Measurements from ENCODE around the gene THOP1.
"Not testable (repeated sequence)": the region's sequence is repeated elsewhere in the genome, so short reads cannot be mapped to it uniquely, and the experiment has no call there.

The THOP1 gene

GRCh38 chr19:2780284-2780683 is 5.0 kb upstream of the THOP1 start:
- no peak for DNase-seq (ENCODE audit: low spot score)

GRCh38 chr19:2782329-2782935 is 2.9 kb upstream of the THOP1 start:
- no peak for DNase-seq (ENCODE audit: low spot score)

GRCh38 chr19:2782936-2783780 is 2.1 kb upstream of the THOP1 start, which contains the start of gene SGTA:
Gene SGTA (minus strand): TSS chr19:2783273. CDS start chr19:2769068, 14,205 bp downstream.
- peak; percentile 99 for DNase-seq (ENCODE audit: low spot score)

DNA sequence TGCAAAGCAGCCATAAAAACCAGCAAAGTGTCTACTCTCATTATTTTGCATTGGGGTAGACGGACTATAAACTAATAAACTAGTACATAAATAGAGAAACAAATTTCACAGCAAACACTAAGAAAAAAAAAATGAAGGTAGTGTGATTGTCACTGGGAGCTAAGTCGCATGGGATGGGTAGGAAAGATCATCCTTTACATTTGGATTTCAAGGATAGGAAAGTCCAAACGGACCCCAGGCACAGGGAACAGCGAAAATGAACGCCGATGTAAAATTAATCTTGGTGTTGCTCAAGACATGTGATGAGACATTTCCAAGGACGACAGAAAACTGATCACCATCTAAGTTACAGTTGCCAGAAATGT is 1.5 kb upstream of the THOP1 start:
- no peak for DNase-seq (ENCODE audit: low spot score)

- no peak for DNase-seq (ENCODE audit: low spot score)
Observed at GRCh38 chr19:2787115-2787514, 1.8 kb downstream of the THOP1 start.

- DNase-seq (ENCODE audit: low spot score), result no peak
Observed at GRCh38 chr19:2788237-2788636, 2.9 kb downstream of the THOP1 start.

DNA sequence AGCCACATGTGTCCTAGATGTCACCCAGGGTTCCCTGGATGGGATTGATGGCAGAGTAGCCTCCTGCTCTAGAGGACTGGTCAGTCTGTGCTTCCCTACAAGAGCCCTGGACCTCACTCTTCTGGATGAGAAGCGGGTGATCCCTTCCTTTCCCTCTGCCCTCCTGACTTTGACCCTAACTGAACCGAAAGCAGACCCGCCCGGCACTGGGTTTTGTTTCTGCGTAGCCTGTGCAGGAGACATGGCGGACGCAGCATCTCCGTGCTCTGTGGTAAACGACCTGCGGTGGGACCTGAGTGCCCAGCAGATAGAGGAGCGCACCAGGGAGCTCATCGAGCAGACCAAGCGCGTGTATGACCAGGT is 4.9 kb downstream of the THOP1 start:
- DNase-seq (ENCODE audit: low spot score), result no peak

DNA sequence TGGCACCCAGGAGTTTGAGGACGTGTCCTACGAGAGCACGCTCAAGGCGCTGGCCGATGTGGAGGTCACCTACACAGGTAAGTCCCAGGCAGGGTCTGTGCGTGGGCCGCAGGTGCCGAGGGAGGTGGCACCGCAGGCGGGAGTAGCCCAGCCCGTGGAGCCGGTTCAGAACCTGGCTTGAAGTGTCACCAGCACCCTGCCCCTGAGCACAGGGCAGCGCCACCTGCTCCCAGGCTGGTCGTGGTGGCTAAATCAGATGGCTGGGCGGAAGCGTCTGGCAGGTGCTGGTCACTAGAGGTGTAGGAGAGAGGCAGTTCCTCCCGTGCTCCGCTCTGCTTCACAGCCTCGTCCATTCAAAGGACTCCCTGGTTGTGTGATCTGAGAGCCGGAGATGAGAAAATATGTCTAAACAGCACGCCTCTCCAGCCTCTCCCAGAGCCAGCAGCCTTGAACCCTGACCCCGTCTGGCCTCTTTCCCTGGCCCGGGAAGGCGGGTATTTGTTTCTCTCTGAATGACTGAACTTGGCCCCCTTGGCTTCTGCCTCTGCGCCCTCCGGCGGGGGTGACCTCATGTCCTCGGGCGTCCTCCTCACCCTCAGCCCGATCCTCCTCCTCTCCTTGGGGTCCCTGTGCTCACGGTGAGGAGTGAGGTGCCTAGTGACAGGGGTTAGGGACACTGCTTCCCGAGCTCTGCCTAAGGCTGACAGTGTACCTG is 5.4 kb downstream of the THOP1 start:
- DNase-seq (ENCODE audit: low spot score), result no peak

- DNase-seq (ENCODE audit: low spot score), result no peak
Observed at GRCh38 chr19:2791440-2791839, 6.1 kb downstream of the THOP1 start.

DNA sequence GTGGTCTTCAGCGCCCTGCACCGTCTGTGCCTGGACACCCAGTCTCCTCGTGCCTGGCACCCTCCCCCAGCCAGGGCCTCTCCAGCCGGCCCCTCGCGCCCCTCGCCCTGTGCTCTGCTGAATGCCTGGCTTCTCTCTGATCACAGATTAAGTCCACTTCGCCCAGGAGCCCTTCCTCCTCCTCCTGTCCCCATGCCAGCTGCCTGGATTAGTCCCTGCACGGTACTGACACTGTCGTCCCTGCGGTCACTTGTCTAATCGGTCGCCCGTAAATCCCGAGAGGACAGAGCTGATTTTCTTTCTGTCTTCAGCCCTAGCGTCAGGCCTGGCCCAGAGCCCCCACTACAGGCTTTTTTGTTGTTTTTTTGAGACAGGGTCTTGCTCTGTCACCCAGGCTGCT is 6.6 kb downstream of the THOP1 start:
- DNase-seq (ENCODE audit: low spot score), result no peak

DNA sequence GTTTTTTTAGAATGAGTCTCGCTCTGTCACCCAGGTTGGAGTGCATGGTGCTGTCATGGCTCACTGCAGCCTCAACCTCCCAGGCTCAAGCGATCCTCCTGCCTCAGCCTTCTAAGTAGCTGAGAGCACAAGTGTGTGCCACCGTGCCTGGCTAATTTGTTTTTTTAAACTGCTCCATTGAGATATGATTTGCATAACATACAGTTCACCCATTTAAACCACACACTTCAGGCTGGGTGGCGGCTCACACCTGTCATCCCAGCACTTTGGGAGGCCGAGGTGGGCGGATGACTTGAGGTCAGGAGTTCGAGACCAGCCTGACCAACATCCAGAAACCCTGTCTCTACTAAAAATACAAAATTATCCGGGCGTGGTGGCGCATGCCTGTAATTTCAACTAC is 7.4 kb downstream of the THOP1 start:
- DNase-seq (ENCODE audit: low spot score), result not testable (repeated sequence)

DNA sequence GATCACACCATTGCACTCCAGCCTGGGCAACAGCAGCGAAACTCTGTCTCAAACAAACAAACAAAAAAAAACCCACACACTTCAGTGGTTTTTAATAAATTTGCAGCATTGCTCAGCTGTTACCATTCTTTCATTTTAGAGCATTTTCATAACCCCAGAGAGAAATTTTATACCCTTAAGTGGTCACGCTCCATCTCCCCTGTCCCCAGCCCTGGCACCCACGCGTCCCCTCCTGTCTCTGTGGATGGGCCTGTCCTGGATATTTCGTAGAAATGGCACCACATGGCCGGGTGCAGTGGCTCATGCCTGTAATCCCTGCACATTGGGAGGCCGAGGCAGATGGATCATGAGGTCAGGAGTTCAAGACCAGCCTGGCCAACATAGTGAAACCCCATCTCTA is 7.8 kb downstream of the THOP1 start:
- DNase-seq (ENCODE audit: low spot score), result no peak

DNA sequence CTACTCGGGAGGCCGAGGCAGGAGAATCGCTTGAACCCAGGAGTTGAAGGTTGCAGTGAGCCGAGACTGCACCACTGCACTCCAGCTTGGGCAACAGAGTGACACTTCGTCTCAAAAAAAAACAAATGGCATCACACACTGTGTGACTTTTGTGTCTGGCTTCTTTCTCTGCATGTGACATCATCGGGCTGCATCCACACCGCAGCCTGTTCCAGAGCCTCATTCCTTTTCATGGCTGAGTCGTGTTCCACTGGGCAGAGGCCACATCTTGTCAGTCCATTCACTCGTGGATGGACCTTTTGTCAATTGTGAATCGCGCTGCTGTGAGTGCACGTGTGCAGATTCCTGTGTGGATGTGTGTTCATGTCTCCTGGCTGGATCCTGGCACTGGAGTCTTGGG is 8.3 kb downstream of the THOP1 start:
- DNase-seq (ENCODE audit: low spot score), result no peak

DNA sequence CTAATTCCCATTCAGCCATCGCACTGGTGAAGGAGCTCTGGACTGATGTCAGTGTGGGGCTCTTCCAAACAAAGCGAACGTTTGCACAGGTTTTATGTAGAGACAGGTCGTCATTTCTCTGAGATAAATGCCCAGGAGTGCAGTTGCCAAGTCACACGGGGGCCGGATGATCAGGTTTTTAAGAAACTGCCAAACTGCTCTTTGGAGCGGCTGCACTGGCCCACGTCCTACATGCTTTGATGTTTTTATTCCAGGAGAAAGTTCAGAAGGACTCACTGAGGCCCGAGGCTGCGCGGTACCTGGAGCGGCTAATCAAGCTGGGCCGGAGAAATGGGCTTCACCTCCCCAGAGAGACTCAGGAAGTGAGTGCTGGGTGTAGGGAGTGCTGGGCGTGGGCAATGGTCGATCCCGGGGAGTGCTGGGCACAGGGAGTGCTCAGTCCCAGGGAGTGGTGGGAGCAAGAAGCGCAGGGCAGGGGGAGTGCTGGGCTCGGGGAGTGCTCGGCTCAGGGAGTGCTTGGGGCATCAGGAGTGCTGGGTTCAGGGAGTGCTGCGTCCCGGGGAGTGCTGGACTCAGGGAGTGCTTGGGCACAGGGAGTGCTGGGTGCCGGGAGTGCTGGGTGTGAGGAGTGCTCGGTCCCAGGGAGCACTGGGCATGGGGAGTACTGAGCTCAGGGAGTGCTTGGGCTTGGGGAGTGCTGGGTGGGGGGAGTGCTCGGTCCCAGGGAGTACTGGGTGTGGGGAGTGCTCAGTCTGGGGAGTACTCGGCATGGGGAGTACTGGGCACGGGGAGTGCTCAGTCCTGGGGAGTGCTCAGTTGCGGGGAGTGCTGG is 10.7 kb downstream of the THOP1 start:
- no peak for DNase-seq (ENCODE audit: low spot score)

GRCh38 chr19:2796659-2797266 is 11.5 kb downstream of the THOP1 start:
- DNase-seq (ENCODE audit: low spot score), result no peak

DNA sequence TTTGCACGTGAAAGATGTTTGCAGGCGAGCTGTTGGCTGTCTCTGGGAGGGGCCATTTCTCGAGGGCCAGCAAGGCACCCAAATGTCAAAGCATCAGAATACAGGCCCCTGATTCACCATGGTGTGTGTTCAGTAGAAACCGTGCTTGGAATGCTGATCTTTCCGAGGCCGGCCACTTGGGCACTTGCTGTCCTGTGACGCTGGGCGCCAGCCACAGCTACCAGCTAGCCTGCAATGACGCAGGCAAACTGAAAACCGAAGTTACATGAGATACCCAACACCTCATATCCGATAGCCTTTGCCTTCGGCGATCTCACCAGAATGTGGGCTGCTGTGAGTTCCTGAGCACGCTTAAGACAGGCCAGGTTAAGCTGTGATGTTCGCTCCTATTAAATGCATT is 12.0 kb downstream of the THOP1 start:
- no peak for DNase-seq (ENCODE audit: low spot score)

GRCh38 chr19:2798158-2798685 is 12.9 kb downstream of the THOP1 start:
- no peak for DNase-seq (ENCODE audit: low spot score)

DNA sequence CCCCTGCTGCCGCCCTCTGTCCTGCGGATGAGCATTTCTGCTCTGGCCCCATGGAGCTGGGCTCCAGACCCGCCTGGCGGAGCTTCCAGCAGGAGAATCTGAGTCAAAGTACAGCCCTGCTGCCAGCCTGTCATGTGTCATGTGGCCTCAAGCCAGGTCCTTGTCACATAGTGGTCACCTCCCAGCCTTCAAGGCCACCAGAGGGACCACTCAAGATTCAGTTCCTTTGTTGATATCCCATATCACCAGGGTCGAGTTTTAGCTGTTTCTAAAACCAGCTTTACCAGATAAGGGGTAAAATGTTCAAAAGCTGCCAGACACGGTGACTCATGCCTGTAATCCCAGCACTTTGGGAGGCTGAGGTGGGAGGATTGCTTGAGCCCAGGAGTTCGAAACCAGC is 13.4 kb downstream of the THOP1 start:
- DNase-seq (ENCODE audit: low spot score), result no peak

GRCh38 chr19:2799273-2800020 is 14.1 kb downstream of the THOP1 start:
- no peak for DNase-seq (ENCODE audit: low spot score)

DNA sequence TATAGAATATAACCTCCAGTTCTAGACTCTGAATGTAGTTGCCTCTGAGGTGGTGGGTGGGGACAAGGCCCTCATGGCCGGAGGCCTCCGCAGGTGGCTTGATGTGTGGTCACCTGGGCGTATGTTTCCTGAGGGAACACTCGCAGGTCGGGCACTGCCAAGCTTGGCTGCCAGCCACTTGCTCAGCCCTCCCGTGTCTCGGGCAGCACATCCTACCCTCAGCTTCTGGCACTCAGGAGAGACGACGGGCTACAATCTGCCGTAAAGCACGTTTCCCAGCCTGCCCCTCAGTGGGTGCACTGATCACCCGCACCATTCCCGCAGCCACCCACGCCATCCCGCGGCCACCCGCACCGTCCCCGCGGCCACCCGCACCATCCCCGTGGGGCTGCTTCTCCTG is 15.2 kb downstream of the THOP1 start:
- DNase-seq (ENCODE audit: low spot score), result no peak
